Gastrocnemius medialis (tissue), 4 donors: ENCODE data around the gene ATP6V1B1. TPM values are rescaled to one million over a fixed set of nuclear protein-coding genes. Genes with fewer than 3 reads are reported as not detected.
"Not testable (repeated sequence)": the region's sequence is repeated elsewhere in the genome, so short reads cannot be mapped to it uniquely, and the experiment has no call there.

Experiments used
- ATAC-seq, 2 donors: fragments of 150-250 bp; one replicate each; pipeline ENCODE4 v1.9.1; 2016
- DNase-seq, 2 donors: peaks; one replicate each; pipeline ENCODE4 v3.0.0-alpha.2; 2019
- H3K27ac ChIP-seq, 4 donors: fragments of 200-600 bp; sonication (generic); 1 replicate in 1 of 4; 2 replicates in 3 of 4; pipeline ENCODE4 v1.5.1; 2016 to 2018; ENCODE audit warnings: mild to moderate bottlenecking in 2 of 4, moderate library complexity in 1 of 4
- H3K27me3 ChIP-seq, 3 donors: fragments of 200-600 bp; sonication (generic) in 2 of 3; 1 replicate in 1 of 3; 2 replicates in 2 of 3; pipeline versions ENCODE4 v1.5.1 to v1.6.0; 2016 to 2019; ENCODE audit warnings: mild to moderate bottlenecking in 1 of 3, moderate library complexity in 1 of 3
- H3K36me3 ChIP-seq, 2 donors: fragments of 200-600 bp; sonication (generic) in 1 of 2; one replicate each; pipeline ENCODE4 v1.5.1; 2017 to 2018
- H3K4me1 ChIP-seq, 2 donors: fragments of 200-600 bp; sonication (generic) in 1 of 2; one replicate each; pipeline ENCODE4 v1.5.1; 2016 to 2017; ENCODE audit warnings: mild to moderate bottlenecking in 2 of 2
- H3K4me3 ChIP-seq, 4 donors: fragments of 200-600 bp; sonication (generic) in 3 of 4; 1 replicate in 1 of 4; 2 replicates in 3 of 4; pipeline ENCODE4 v1.5.1; 2016 to 2019; ENCODE audit warnings: mild to moderate bottlenecking in 2 of 4
- H3K9me3 ChIP-seq, 3 donors: fragments of 200-600 bp; sonication (generic) in 2 of 3; 1 replicate in 1 of 3; 2 replicates in 2 of 3; pipeline ENCODE4 v1.5.1; 2016 to 2019
- POLR2A ChIP-seq, 2 donors: fragments of 450-650 bp; IDR thresholded peaks; one replicate each; pipeline ENCODE4 v1.6.1; 2017; ENCODE audit warnings: antibody characterized with exemption in 2 of 2, mild to moderate bottlenecking in 2 of 2, moderate library complexity in 2 of 2
- in situ Hi-C, 4 donors: fragments of 200-750 bp; cut with MboI; loops; one replicate each; pipeline versions ENCODE4 v1.15.0 to v1.8.0; 2017; ENCODE audit warnings: low sequenced_read_pairs in 4 of 4
- intact Hi-C: fragments of 100-400 bp; cut with DNase I; formaldehyde crosslinking; loops from one replicate; pipeline ENCODE4 v1.15.1; 2023; ENCODE audit warnings: low total_unique reads
- total RNA-seq, 4 donors: library from RNA; depleted of rRNA; stranded (reverse); fragments of >200 nt; gene quantifications; one replicate each; pipeline versions ENCODE4 v1.1.0 to v1.2.3, GENCODE V29; 2016
- TF ChIP-seq, protein P1 (sequence below), 5 experiments: fragments of 450-650 bp in 3 of 5; fragments of 200-600 bp in 2 of 5; sonication (generic) in 2 of 5; IDR thresholded peaks in 4 of 5; conservative IDR thresholded peaks in 1 of 5; 1 replicate in 4 of 5; 2 replicates in 1 of 5; pipeline ENCODE4 v1.5.1; 2016 to 2019; ENCODE audit warnings: antibody characterized with exemption in 5 of 5, mild to moderate bottlenecking in 3 of 5, moderate library complexity in 3 of 5

ATP6V1B1 gene
- total RNA-seq, 4 donors from 2014 or later: 2.3 TPM; not detected in 3

DNA sequence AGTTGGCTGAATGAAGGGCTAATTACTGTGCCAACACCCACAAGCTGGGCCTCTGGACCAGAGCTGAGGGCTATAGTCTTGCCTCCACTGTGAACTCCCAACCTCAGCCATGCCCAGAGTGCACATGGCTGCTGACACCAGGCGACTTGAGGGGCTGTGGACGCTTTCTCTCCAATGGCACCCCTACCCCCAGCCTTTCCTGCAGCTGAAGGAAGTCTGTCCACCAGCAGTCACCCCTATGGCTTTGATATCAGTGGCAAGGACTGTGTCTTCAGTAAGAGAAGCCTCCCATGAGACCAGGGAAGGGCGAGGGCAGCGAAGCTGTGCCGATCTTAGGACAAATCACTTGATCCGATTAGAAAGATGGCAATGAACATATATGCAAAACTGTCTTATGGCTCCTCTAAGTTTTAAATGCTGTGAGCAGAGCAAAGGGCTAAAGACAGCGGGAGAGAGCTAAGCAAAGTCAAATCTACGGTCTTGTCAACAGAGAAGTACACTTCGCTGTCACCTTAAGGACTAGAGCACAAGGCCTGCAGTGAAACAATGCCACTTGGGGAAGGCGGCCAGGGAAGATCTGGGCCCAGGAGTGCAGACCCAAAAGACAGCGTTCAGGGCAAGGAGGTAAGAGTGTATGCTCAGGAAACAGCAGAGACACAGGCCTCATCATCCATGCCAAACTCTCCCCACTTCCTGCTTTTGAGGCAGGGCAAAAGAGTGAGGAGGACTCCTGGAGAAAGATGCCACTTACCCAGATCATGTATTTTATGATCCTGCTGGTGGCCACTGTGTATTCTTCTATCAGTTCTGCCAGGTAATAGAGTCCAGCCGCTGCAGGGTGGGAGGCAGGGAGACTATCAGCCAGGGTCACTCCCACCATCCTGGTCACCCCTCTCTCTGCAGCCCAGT, 57.5 kb downstream of the ATP6V1B1 start:
- Histone ChIP-seq H3K4me3 (peak overlapping the region; percentile 91 to 94 (median 94)), H3K36me3 (peaks cover 0 to 38% of the 10 kb centered on the region in 2 donors), H3K27ac (peak overlapping the region; percentile 85 to 92 (median 88)), H3K9me3 (no peaks in the 10 kb centered on the region), H3K4me1 (peaks cover 14 to 16% of the 10 kb centered on the region in 2 donors), H3K27me3 (no peaks in the 10 kb centered on the region)
- intact Hi-C loops (no loop called here), in situ Hi-C loops (no loop called here)
- ATAC-seq (no peak), DNase-seq (no peak)
- TF ChIP-seq, protein P1, sequence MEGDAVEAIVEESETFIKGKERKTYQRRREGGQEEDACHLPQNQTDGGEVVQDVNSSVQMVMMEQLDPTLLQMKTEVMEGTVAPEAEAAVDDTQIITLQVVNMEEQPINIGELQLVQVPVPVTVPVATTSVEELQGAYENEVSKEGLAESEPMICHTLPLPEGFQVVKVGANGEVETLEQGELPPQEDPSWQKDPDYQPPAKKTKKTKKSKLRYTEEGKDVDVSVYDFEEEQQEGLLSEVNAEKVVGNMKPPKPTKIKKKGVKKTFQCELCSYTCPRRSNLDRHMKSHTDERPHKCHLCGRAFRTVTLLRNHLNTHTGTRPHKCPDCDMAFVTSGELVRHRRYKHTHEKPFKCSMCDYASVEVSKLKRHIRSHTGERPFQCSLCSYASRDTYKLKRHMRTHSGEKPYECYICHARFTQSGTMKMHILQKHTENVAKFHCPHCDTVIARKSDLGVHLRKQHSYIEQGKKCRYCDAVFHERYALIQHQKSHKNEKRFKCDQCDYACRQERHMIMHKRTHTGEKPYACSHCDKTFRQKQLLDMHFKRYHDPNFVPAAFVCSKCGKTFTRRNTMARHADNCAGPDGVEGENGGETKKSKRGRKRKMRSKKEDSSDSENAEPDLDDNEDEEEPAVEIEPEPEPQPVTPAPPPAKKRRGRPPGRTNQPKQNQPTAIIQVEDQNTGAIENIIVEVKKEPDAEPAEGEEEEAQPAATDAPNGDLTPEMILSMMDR (IDR thresholded peaks at IDR 0.05 in 4 of 5, conservative IDR thresholded peaks at IDR 0.05 in 1 of 5): no peak
- TF ChIP-seq POLR2A (IDR thresholded peaks at IDR 0.05): no peak

DNA sequence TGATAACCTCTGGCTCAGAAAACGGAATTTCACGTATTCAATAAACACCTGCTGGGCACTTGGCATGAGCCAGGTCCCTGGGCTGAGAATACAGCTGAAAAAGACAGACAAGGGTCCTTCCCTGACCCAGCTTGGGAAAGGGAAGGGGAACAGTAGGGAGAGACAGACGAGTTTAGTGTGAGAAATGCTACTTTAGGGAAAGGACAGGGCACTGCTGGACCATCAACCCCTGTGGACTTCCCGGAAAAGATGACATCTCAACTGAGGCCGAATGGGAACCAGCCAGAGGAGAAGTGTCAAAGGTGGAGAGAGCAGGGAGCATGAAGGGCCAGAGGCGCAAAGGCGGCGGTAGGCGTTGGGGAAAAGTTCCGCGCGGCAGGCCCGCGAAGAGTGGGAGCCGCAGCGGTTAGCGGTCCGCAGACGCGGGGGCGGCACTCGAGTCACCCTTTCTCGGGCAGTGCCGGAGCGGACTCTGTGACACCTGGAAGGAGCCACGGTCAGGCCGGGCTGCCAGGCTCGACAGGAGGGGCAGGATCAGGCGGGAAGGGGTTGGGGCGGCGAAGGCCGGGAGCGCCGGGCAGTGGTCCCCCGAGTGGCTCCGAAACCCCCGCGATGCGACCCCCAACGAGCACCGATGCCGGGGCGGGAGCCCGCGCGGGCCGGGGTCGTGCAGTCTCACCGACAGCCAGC, 58.5 kb downstream of the ATP6V1B1 start:
- H3K4me1 ChIP-seq: peaks cover 14 to 16% of the 10 kb centered on the region in 2 donors
- intact Hi-C loops: loop anchor here (2.0 kb wide), 2 partner anchors 29 to 75 kb away; partner anchors contain the start of gene NAGK
- H3K9me3 ChIP-seq: no peaks in the 10 kb centered on the region
- TF ChIP-seq POLR2A (IDR thresholded peaks at IDR 0.05): no peak
- TF ChIP-seq, protein P1 (IDR thresholded peaks at IDR 0.05 in 4 of 5, conservative IDR thresholded peaks at IDR 0.05 in 1 of 5): no peak
- H3K27me3 ChIP-seq: no peaks in the 10 kb centered on the region
- peak; percentile 49 to 50 for ATAC-seq
- H3K4me3 ChIP-seq: peak overlapping the region; percentile 91 to 94 (median 94)
- H3K36me3 ChIP-seq: peaks cover 0 to 28% of the 10 kb centered on the region in 2 donors
- H3K27ac ChIP-seq: peak overlapping the region; percentile 85 to 92 (median 88)
- no peak for DNase-seq
- in situ Hi-C loops: no loop called here

DNA sequence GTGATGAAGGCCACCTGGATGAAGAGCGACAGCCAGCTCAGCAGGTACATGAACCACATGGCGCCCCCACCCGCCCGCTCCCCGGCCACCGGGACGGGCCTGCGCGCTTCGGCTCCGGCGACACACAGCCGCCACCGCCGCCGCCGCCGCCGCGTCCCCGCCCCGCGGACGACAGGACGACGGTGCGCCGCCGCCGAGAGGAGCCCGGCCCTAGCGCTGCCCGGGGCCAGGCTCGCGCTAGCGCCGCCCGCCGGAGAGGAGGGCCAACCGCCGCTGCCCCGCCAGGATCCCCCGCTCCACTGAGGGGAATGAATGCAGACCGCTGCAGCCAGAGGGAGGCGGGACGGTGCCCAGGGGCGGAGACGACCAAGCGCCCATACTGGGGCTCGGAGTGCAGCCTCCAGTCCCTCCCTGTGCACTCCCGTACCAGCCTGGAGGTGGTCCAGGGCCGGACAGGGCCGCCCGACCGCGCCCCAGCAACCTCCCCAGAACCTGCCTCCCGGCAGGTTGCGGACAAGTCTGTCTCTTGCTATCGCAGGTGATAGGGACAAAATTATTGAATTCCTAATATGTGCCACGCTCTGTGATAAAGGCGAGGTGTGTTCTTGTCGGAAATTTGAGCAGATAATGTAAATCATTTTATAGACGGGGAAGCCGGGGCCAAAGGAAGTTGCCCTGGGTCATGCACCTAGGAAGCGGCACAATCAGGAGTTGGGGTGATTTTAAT, 59.2 kb downstream of the ATP6V1B1 start, which contains the start of gene TEX261:
TSS of gene TEX261 (minus strand) at position 175 of the 727 bp plus-strand sequence. CDS start at position 59, 116 bp downstream.
- peak; percentile 91 to 97 for ATAC-seq

DNA sequence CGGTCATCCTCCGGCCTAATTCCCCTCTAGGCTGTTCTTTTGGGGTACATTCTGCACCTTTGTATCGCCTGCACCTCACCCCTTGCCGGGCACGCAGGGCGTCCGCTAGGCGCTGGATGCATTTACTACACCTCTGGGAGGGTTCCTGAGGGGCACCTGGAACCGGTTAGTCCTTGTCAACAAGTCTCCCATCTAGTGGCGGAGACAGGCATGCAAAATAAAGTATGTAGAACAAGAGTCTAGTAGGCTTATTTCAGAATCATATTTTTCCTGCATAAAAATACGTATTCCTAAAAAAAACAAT, 59.7 kb downstream of the ATP6V1B1 start:
- intact Hi-C loops: loop anchor here (2.0 kb wide), 2 partner anchors 31 to 73 kb away; partner anchors contain the start of gene NAGK
- Histone ChIP-seq H3K4me1 (peaks cover 14 to 16% of the 10 kb centered on the region in 2 donors), H3K27ac (peak overlapping the region in 2 of 4 donors; percentile 85 to 92)

More for the DNA sequence above, 59.2 kb downstream of the ATP6V1B1 start, which contains the start of gene TEX261:
- no peaks in the 10 kb centered on the region for H3K9me3 ChIP-seq
- DNase-seq: peak; percentile 71 to 83
- peak within 1 kb of the TSS; percentile 85 to 92 (median 88) for H3K27ac ChIP-seq
- TF ChIP-seq POLR2A (IDR thresholded peaks at IDR 0.05): peak; percentile 67 to 74
- TF ChIP-seq, protein P1 (IDR thresholded peaks at IDR 0.05 in 4 of 5, conservative IDR thresholded peaks at IDR 0.05 in 1 of 5): peak; percentile 43 to 82 (median 56)
- H3K4me3 ChIP-seq: peak within 1 kb of the TSS; percentile 91 to 94 (median 94)
- intact Hi-C loops (loop anchor here (2.0 kb wide), 2 partner anchors 30 to 74 kb away; partner anchors contain the start of gene NAGK), in situ Hi-C loops (no loop called here)
- peaks cover 0 to 21% of the 10 kb centered on the region in 2 donors for H3K36me3 ChIP-seq
- peaks cover 14 to 16% of the 10 kb centered on the region in 2 donors for H3K4me1 ChIP-seq
- H3K27me3 ChIP-seq: no peaks in the 10 kb centered on the region

DNA sequence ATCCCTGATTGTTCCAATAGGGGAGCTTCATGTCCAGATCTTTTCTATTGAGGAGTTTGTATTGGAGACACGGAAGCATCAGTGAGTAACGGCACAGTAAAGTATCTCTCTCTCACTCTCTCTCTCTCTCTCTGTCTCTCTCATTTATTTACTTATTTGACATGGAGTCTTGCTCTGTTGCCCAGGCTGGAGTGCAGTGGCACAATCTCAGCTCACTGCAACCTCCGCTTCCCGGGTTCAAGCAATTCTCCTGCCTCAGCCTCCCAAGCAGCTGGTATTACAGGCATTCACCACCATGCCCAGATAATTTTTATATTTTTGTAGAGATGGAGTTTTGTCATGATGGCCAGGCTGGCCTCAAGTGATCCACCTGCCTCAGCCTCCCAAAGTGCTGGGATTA, 63.2 kb downstream of the ATP6V1B1 start:
- H3K27me3 ChIP-seq, DNase-seq, H3K9me3 ChIP-seq, intact Hi-C loops, in situ Hi-C loops, H3K27ac ChIP-seq, H3K4me3 ChIP-seq, ATAC-seq, H3K36me3 ChIP-seq: not testable (repeated sequence)
- H3K4me1 ChIP-seq: peaks cover 2 to 13% of the 10 kb centered on the region in 2 donors

More for the DNA sequence above, 59.7 kb downstream of the ATP6V1B1 start:
- ATAC-seq (peak; percentile 1 to 21), DNase-seq (no peak)
- no peaks in the 10 kb centered on the region for H3K27me3 ChIP-seq
- peaks cover 0 to 17% of the 10 kb centered on the region in 2 donors for H3K36me3 ChIP-seq
- in situ Hi-C loops: no loop called here
- H3K9me3 ChIP-seq: no peaks in the 10 kb centered on the region
- no peak for TF ChIP-seq POLR2A (IDR thresholded peaks at IDR 0.05)
- TF ChIP-seq, protein P1 (IDR thresholded peaks at IDR 0.05 in 4 of 5, conservative IDR thresholded peaks at IDR 0.05 in 1 of 5): peak in 1 of 5 experiments; percentile 35
- H3K4me3 ChIP-seq: peak overlapping the region; percentile 90 to 94 (median 92)
